Thyroid gland (tissue), 4 donors: Measurements from ENCODE around the gene CH25H.

Experiments used
- POLR2A ChIP-seq, 2 donors: fragments of 450-650 bp; IDR thresholded peaks; one replicate each; pipeline ENCODE4 v1.6.1; 2017; ENCODE audit warnings: antibody characterized with exemption in 2 of 2, mild to moderate bottlenecking in 2 of 2, moderate library complexity in 1 of 2
- TF ChIP-seq, protein P1 (sequence below), 6 experiments: fragments of 200-600 bp in 3 of 6; fragments of 450-650 bp in 3 of 6; sonication (generic) in 3 of 6; IDR thresholded peaks; one replicate each; pipeline ENCODE4 v1.5.1; 2016 to 2019; ENCODE audit warnings: antibody characterized with exemption in 6 of 6, mild to moderate bottlenecking in 2 of 6, inconsistent platforms in 1 of 6, moderate library complexity in 1 of 6

DNA sequence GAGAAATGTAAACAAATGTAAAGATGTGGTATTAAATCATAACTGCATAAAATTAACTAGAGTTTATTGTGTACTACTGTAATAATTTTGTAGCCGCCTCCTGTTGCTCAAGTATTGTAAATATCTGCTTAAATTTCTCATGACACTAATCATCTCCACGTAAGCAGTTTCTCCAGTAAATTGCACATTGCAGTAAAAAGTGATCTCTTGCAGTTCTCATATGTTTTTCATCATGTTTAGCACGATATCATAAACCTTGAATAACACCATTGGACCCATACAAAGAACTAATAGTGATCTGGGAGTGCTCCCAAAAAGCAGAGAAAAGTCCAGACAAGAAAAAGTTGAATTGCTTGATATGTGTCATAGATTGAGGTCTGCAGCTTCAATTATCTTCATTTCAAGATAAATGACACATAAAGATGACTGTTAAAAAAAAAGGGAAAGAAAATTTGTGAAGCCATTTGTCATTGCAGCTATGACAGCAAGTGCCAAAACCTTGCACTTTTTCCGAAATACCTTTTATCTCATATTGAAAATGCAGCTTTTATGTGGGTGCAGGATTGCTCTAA, 29.2 kb upstream of the CH25H start:
- TF ChIP-seq, protein P1, sequence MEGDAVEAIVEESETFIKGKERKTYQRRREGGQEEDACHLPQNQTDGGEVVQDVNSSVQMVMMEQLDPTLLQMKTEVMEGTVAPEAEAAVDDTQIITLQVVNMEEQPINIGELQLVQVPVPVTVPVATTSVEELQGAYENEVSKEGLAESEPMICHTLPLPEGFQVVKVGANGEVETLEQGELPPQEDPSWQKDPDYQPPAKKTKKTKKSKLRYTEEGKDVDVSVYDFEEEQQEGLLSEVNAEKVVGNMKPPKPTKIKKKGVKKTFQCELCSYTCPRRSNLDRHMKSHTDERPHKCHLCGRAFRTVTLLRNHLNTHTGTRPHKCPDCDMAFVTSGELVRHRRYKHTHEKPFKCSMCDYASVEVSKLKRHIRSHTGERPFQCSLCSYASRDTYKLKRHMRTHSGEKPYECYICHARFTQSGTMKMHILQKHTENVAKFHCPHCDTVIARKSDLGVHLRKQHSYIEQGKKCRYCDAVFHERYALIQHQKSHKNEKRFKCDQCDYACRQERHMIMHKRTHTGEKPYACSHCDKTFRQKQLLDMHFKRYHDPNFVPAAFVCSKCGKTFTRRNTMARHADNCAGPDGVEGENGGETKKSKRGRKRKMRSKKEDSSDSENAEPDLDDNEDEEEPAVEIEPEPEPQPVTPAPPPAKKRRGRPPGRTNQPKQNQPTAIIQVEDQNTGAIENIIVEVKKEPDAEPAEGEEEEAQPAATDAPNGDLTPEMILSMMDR (IDR thresholded peaks at IDR 0.05) = no peak
- no peak for TF ChIP-seq POLR2A (IDR thresholded peaks at IDR 0.05)
